Tibial artery (tissue), 4 donors: ENCODE results near the gene NMRAL1.

ENCODE experiments used
- DNase-seq, 2 donors: peaks; one replicate each; pipeline ENCODE4 v3.0.0-alpha.2; 2019
- H3K27ac ChIP-seq, 2 donors: fragments of 200-600 bp; sonication (generic) in 1 of 2; 1 replicate in 1 of 2; 2 replicates in 1 of 2; pipeline ENCODE4 v1.5.1; 2018 to 2019; ENCODE audit warnings: mild to moderate bottlenecking in 1 of 2
- H3K27me3 ChIP-seq, 2 donors: fragments of 200-600 bp; sonication (generic) in 1 of 2; one replicate each; pipeline versions ENCODE4 v1.5.1 to v1.6.0; 2016 to 2019
- H3K36me3 ChIP-seq, 3 donors: fragments of 200-600 bp; sonication (generic) in 2 of 3; one replicate each; pipeline ENCODE4 v1.5.1; 2016 to 2019; ENCODE audit warnings: mild to moderate bottlenecking in 2 of 3
- H3K4me1 ChIP-seq, 4 donors: fragments of 200-600 bp; sonication (generic) in 2 of 4; 1 replicate in 3 of 4; 2 replicates in 1 of 4; pipeline ENCODE4 v1.5.1; 2016 to 2019
- H3K4me3 ChIP-seq, 2 donors: fragments of 200-600 bp; sonication (generic) in 1 of 2; 1 replicate in 1 of 2; 2 replicates in 1 of 2; pipeline ENCODE4 v1.5.1; 2018 to 2019; ENCODE audit warnings: mild to moderate bottlenecking in 2 of 2
- H3K9me3 ChIP-seq, 3 donors: fragments of 200-600 bp; sonication (generic) in 1 of 3; one replicate each; pipeline ENCODE4 v1.5.1; 2016 to 2019
- CTCF ChIP-seq, 2 experiments: fragments of 200-600 bp in 1 of 2; fragments of 450-650 bp in 1 of 2; IDR thresholded peaks; one replicate each; pipeline ENCODE4 v1.5.1; 2017 to 2019; ENCODE audit warnings: antibody characterized with exemption in 2 of 2, mild to moderate bottlenecking in 1 of 2, moderate library complexity in 1 of 2
- intact Hi-C: fragments of 100-400 bp; cut with DNase I; formaldehyde crosslinking; loops from one replicate; pipeline ENCODE4 v1.15.0; 2023; ENCODE audit warnings: low total_unique reads

NMRAL1 gene

DNA sequence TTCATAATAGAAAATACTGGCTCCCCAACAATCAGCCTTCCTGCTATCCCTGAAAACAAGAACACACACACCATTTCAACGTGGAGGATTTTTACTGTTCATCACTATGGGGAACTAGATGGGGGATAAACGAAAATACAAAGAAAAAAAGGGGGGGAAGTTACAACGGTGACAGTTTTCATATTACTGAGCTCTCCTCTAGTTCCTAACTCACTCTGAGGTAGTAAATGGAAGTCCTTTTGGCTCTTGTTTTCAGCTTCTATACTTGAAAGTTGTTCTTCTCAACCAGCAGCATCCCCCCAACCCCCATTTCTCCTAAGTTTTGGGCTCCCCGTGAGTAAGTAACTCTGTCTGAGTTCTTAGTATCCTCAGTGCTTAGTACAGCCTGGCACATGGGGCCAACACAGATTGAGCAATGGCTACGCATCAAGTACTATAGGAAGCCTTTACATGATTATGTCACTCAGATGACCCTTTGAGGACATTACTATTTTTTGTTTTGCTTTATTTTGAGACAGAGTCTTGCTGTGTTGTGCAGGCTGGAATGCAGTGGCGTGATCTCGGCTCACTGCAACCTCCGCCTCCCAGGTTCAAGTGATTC is 53.8 kb downstream of the NMRAL1 start:
- H3K27ac ChIP-seq: no peak overlapping the region
- H3K36me3 ChIP-seq: no peaks in the 10 kb centered on the region
- TF ChIP-seq CTCF (IDR thresholded peaks at IDR 0.05): no peak
- peaks cover 0 to 11% (median 7%) of the 10 kb centered on the region in 4 donors for H3K4me1 ChIP-seq
- no peak overlapping the region for H3K4me3 ChIP-seq
- no peaks in the 10 kb centered on the region for H3K27me3 ChIP-seq
- no peak for DNase-seq
- H3K9me3 ChIP-seq: no peaks in the 10 kb centered on the region
- intact Hi-C loops: no loop called here

DNA sequence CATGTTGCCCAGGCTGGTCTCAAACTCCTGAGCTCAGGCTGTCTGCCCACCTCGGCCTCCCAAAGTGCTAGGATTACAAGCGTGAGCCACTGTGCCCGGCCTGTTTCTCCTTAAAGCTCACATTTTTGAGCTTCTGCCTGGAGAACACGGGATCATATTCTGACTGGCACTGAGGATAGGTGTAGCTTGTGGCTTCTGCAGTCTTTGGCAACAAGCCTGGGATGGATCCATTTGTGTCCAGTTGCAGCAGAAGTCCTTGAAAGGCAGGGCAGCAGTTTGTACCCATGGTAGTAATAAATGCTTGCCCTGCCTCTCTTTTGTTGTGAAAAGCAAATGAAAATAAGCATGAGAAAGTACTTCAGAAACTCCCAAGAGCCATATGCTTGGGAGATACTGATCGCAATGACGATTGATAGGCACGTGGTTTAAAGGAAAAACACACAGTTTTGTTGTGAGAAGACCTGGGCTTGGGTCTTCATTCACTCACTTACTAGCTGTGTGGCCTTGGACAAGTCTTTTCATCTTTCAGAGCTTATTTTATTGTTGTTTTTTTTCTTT is 54.9 kb downstream of the NMRAL1 start:
- TF ChIP-seq CTCF (IDR thresholded peaks at IDR 0.05): no peak
- Histone ChIP-seq H3K36me3 (no peaks in the 10 kb centered on the region), H3K9me3 (no peaks in the 10 kb centered on the region), H3K4me3 (no peak overlapping the region), H3K27ac (no peak overlapping the region), H3K27me3 (no peaks in the 10 kb centered on the region), H3K4me1 (peaks cover 0 to 17% (median 14%) of the 10 kb centered on the region in 4 donors)
- intact Hi-C loops: no loop called here
- no peak for DNase-seq

- peak within 1 kb of the TSS; percentile 73 to 94 for H3K4me3 ChIP-seq
- peak; percentile 95 to 98 for DNase-seq
- intact Hi-C loops: no loop called here
- peak within 1 kb of the TSS; percentile 71 to 74 for H3K27ac ChIP-seq
- H3K9me3 ChIP-seq: no peaks in the 10 kb centered on the region
- no peaks in the 10 kb centered on the region for H3K27me3 ChIP-seq
- H3K36me3 ChIP-seq: peaks cover 0 to 8% (median 7%) of the 10 kb centered on the region in 3 donors
- TF ChIP-seq CTCF (IDR thresholded peaks at IDR 0.05): peak in 1 of 2 experiments; percentile 48
- H3K4me1 ChIP-seq: peaks cover 0 to 17% (median 14%) of the 10 kb centered on the region in 4 donors
These were observed 58.0 kb downstream of the NMRAL1 start, which contains the start of gene CORO7 for GRCh38 chr16:4416200-4417032. TSS of gene CORO7 (minus strand) at chr16:4416596. CDS start at chr16:4416518, 78 bp downstream.

DNA sequence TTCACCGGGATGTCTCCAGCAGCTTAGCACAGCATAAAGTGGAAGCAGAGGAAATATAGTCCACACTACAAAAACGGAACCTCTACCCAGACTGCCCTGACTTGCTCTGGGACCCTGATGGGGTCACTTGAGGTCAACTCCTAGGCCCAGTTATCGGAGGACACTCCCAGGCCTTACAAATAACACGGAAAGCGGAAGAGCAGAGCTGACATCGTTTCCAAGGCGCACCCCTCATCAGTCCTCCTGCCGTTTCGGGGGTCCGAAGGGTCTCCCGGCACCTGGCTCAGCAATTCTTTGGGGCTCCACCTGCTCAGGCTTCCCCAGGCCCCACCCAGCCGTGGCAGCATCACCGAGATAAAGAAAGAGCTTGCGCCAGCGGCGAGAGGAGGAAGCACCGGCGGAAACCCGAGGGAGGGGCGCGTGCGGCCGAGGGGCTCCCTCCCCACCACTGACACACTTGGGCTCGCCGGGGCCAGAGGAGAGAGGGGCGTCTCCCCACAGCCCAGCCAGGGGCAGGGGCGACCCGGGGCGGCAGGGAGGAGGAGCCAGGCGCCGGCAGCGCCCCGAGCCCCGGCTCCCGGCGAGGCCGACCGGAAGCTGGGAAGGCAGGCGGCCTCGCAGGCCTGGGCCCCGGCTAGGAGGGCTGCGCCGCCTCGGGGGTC is 58.8 kb downstream of the NMRAL1 start:
- DNase-seq: peak; percentile 60 to 76
- no peaks in the 10 kb centered on the region for H3K27me3 ChIP-seq
- no peak for TF ChIP-seq CTCF (IDR thresholded peaks at IDR 0.05)
- H3K4me1 ChIP-seq: peaks cover 0 to 20% (median 15%) of the 10 kb centered on the region in 4 donors
- intact Hi-C loops: no loop called here
- H3K27ac ChIP-seq: peak overlapping the region; percentile 71 to 74
- H3K9me3 ChIP-seq: no peaks in the 10 kb centered on the region
- H3K36me3 ChIP-seq: peaks cover 0 to 8% (median 7%) of the 10 kb centered on the region in 3 donors
- H3K4me3 ChIP-seq: peak overlapping the region; percentile 73 to 94

DNA sequence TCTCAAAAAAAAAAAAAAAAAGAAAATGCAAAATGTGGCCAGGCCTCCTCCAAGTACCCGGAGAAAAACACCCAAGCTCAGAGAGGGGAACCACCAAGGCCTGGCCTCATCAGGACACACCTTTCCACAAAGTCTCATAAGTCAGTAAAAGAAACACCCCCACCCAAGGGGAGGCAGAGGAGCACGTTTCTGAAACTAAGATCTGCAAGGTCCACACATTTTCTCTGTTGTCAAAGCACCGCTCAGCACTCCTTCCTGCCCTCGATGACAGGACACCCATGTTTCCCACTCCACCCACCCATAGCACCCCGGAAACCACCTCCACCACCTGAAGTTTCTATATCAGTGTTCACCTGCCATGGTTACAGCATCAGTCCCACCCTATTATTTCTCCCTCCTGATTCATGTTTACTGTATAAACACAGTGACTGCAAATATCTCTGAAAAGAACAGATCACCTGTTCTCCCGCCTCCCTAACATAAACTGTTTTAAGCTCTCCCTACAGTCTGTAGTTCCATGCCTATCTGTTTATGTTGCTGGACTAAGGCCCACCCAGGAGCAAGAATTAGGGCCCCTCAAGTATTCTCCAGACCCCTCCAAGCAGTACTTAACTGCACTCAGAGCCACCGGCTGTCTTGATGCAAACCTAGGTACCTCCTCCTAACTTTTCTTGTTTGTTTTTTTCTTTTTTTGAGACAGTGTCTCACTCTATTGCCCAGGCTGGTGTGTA is 60.1 kb downstream of the NMRAL1 start:
- TF ChIP-seq CTCF (IDR thresholded peaks at IDR 0.05): no peak
- H3K27ac ChIP-seq: no peak overlapping the region
- peaks cover 0 to 15% (median 7%) of the 10 kb centered on the region in 3 donors for H3K36me3 ChIP-seq
- H3K4me1 ChIP-seq: peaks cover 0 to 24% (median 17%) of the 10 kb centered on the region in 4 donors
- no peak for DNase-seq
- H3K4me3 ChIP-seq: no peak overlapping the region
- H3K9me3 ChIP-seq: no peaks in the 10 kb centered on the region
- no peaks in the 10 kb centered on the region for H3K27me3 ChIP-seq
- intact Hi-C loops: no loop called here
